ENCODE data around the gene OSBP2.

- TF ChIP-seq CTCF (IDR thresholded peaks at IDR 0.05), result no peak
- no peak for TF ChIP-seq POLR2A (IDR thresholded peaks at IDR 0.05)
Measured at GRCh38 chr22:30855266-30855665, 160.6 kb downstream of the OSBP2 start.
